Neuronal stem cell (in vitro differentiated cells): Measurements from ENCODE around the gene MELTF.

Experiments
- DNase-seq: peaks from one replicate; pipeline ENCODE4 v3.0.0-alpha.2; 2013; ENCODE audit warnings: low spot score
- H2AFZ ChIP-seq: one replicate; pipeline ENCODE4 v1.6.1; 2013; ENCODE audit warnings: mild to moderate bottlenecking, low read length, inconsistent platforms
- H2AK5ac ChIP-seq: 2 replicates; pipeline ENCODE4 v1.6.1; 2013; ENCODE audit warnings: low read depth, mild to moderate bottlenecking, inconsistent platforms, low read length, moderate library complexity, mixed read lengths
- H2BK120ac ChIP-seq: 2 replicates; pipeline ENCODE4 v1.6.1; 2013; ENCODE audit warnings: low read depth, mild to moderate bottlenecking, inconsistent platforms, low read length, moderate library complexity, mixed read lengths
- H2BK12ac ChIP-seq: one replicate; pipeline ENCODE4 v1.6.1; 2013; ENCODE audit warnings: low read length, inconsistent platforms
- H2BK15ac ChIP-seq: 2 replicates; pipeline ENCODE4 v1.6.1; 2013; ENCODE audit warnings: mild to moderate bottlenecking, low read length, inconsistent platforms, mixed read lengths
- H2BK5ac ChIP-seq: one replicate; pipeline ENCODE4 v1.6.1; 2013; ENCODE audit warnings: inconsistent platforms, mild to moderate bottlenecking, low read length, moderate library complexity
- H3K14ac ChIP-seq: one replicate; pipeline ENCODE4 v1.6.1; 2013; ENCODE audit warnings: low read length, inconsistent platforms
- H3K18ac ChIP-seq: 2 replicates; pipeline ENCODE4 v1.6.1; 2013; ENCODE audit warnings: low read length, inconsistent platforms
- H3K23ac ChIP-seq: 2 replicates; pipeline ENCODE4 v1.6.1; 2013; ENCODE audit warnings: low read depth, mild to moderate bottlenecking, mixed read lengths, low read length, inconsistent platforms; ENCODE audit not compliant: poor library complexity
- H3K27ac ChIP-seq: replicated peaks from 3 replicates; pipeline ENCODE4 v1.5.1; 2013; ENCODE audit warnings: low read length, inconsistent platforms
- H3K27me3 ChIP-seq, 3 experiments: 2 replicates each; pipeline ENCODE4 v1.6.1; 2013; ENCODE audit warnings: low read length in 3 of 3, mild to moderate bottlenecking in 2 of 3, inconsistent platforms in 1 of 3, low read depth in 1 of 3, mixed read lengths in 1 of 3, moderate library complexity in 1 of 3; ENCODE audit not compliant: control insufficient read depth in 3 of 3, insufficient read depth in 3 of 3
- H3K36me3 ChIP-seq, 2 donors: replicated peaks in 1 of 2; 2 replicates each; pipeline ENCODE4 v1.6.1; 2013; ENCODE audit warnings: low read length in 2 of 2; ENCODE audit not compliant: control insufficient read depth in 2 of 2, insufficient read depth in 2 of 2
- H3K4ac ChIP-seq: 2 replicates; pipeline ENCODE4 v1.6.1; 2013; ENCODE audit warnings: inconsistent platforms, mild to moderate bottlenecking, low read length, moderate library complexity
- H3K4me1 ChIP-seq, 2 donors: 1 replicate in 1 of 2; 2 replicates in 1 of 2; pipeline ENCODE4 v1.6.1; 2013; ENCODE audit warnings: low read length in 2 of 2, low read depth in 1 of 2; ENCODE audit not compliant: control insufficient read depth in 2 of 2, insufficient read depth in 1 of 2
- H3K4me2 ChIP-seq: one replicate; pipeline ENCODE4 v1.6.1; 2013; ENCODE audit warnings: mild to moderate bottlenecking, low read length, inconsistent platforms; ENCODE audit not compliant: insufficient read depth, poor library complexity, severe bottlenecking
- H3K4me3 ChIP-seq, 2 donors: 2 replicates each; pipeline ENCODE4 v1.5.1; 2013; ENCODE audit warnings: low read length in 2 of 2, mild to moderate bottlenecking in 2 of 2, inconsistent platforms in 1 of 2, moderate library complexity in 1 of 2
- H3K79me1 ChIP-seq: one replicate; pipeline ENCODE4 v1.6.1; 2013; ENCODE audit warnings: low read depth, mild to moderate bottlenecking, inconsistent platforms, low read length, moderate library complexity
- H3K9ac ChIP-seq: one replicate; pipeline ENCODE4 v1.6.1; 2013; ENCODE audit warnings: mild to moderate bottlenecking, low read depth, low read length, inconsistent platforms; ENCODE audit not compliant: poor library complexity
- H3K9me3 ChIP-seq, 2 donors: replicated peaks in 1 of 2; 2 replicates each; pipeline versions ENCODE3 to v1.6.1; 2013; ENCODE audit warnings: low read length in 2 of 2, mild to moderate bottlenecking in 2 of 2, inconsistent platforms in 1 of 2, low read depth in 1 of 2, mixed read lengths in 1 of 2, moderate library complexity in 1 of 2; ENCODE audit not compliant: control insufficient read depth in 2 of 2, insufficient read depth in 1 of 2
- H4K8ac ChIP-seq: one replicate; pipeline ENCODE4 v1.6.1; 2013; ENCODE audit warnings: low read depth, mild to moderate bottlenecking, inconsistent platforms, low read length, moderate library complexity
- H4K91ac ChIP-seq: one replicate; pipeline ENCODE4 v1.6.1; 2013; ENCODE audit warnings: low read length, low read depth, mild to moderate bottlenecking, inconsistent platforms; ENCODE audit not compliant: poor library complexity
- WGBS, 2 donors: extraction: QIAGEN DNeasy Blood & Tissue Kit; methylation state at CpG; one replicate each; pipeline ENCODE4 v1.1.7; 2013; ENCODE audit warnings: missing lambda C conversion rate in 2 of 2, mixed read lengths in 1 of 2; ENCODE audit not compliant: insufficient read length in 2 of 2, insufficient replicate concordance in 1 of 2; ENCODE audit errors: extremely low coverage in 2 of 2; 5-methylcytosine and 5-hydroxymethylcytosine counted together

The MELTF gene

DNA sequence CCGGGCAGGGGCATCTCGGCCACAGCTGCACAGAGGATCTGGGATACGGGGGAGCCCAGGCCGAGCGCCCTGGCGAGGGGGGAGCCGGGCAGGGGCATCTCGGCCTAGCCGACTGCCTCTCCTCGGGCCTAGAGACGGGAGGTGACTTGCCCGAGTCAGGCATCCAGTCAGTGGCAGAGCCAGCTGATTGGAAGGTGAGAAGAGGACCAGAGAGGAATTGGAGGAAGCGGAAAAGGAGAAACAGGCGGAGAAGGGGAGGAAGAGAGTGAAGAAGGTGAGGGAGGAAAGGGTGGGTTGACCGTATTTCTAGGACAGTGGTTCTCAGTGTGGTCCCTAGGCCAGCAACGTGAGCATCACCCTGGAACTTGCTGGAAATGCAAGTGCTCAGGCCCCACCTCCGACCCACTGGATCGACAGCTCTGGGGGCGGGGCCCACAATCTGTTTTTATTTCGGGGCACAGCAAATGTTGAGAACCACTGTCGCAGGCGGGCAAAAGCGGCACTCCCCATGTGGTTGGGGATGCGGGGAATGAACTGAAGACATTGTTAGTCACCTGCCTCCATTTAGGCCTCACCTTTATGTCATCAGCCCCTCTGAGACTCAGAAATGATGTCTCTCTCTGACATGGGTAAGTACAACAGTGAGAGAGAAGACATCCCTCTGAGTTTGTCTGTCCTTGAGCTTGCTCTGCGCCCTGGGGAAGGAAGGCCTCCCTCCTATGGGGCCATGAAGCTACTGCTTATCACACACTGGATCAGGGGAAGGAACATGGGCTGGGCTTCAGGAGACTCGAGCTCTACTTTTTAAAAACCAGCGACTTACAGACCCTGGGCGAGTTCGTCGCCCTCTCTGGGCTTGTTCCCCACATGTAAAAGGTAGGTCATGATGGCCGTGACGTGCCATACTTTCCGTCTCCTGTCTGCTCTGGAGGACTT lies 1.0 kb upstream of the MELTF start:
- no peak overlapping the region for H3K27ac ChIP-seq
- H3K23ac ChIP-seq: no peak overlapping the region
- H3K36me3 ChIP-seq: no peaks in the 10 kb centered on the region
- H4K91ac ChIP-seq: no peak overlapping the region
- H3K4ac ChIP-seq: no peak overlapping the region
- no peak overlapping the region for H3K4me3 ChIP-seq
- H2BK120ac ChIP-seq: no peak overlapping the region
- no peak overlapping the region for H3K9ac ChIP-seq
- peaks cover 5 to 40% (median 13%) of the 10 kb centered on the region in 3 experiments for H3K27me3 ChIP-seq
- H3K14ac ChIP-seq: peak overlapping the region; percentile 64
- no peak overlapping the region for H2AFZ ChIP-seq
- H2AK5ac ChIP-seq: no peak overlapping the region
- no peak for DNase-seq
- no peaks in the 10 kb centered on the region for H3K9me3 ChIP-seq
- peak overlapping the region; percentile 27 for H3K18ac ChIP-seq
- no CpG with 5 or more reads among the region's 33 CpGs for WGBS, 2 donors
- H3K4me2 ChIP-seq: no peak overlapping the region
- H2BK12ac ChIP-seq: no peak overlapping the region
- peak overlapping the region; percentile 39 for H2BK5ac ChIP-seq
- peaks cover 0 to 3% of the 10 kb centered on the region in 2 donors for H3K4me1 ChIP-seq
- H3K79me1 ChIP-seq: no peaks in the 10 kb centered on the region
- no peak overlapping the region for H4K8ac ChIP-seq
- H2BK15ac ChIP-seq: no peak overlapping the region

DNA sequence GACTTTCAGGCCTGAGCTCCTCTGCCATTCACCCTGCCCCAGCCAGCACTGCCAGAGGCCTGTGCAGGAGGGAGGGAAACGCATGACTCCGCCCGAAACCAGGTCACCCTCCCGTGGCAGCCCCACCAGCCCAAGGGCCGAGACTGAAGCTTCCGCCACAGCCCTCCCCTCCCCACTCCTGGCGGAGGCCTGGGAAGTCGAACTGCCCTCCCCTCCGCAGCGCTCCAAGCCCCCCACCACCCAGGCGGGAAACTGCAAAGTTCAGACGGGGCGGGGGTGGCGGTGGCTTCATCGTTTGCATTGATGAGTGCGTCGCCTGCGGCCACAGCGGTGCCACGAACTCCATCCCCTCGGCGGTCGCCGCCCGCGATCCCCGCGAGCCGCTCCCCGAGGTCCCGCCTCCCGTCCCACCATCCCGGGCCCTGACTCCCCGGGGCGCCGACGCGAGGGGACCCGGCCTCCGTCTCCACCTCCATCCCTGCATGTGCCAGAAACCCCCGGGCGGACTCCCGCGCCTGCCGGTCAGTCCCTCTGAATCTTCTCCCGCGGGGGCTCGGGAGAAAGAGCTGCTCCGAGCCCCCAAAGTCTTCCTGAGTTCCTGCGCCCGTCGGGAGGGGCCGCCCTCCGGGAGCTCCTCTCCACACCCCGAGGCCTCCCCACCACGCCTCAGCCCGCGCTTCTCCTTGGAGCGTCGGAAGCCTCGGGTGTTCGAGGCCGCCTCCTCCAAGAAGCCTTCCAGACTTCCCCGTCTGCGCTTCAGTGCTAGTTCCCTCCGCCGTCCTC lies 698 bp downstream of the MELTF start:
- H3K79me1 ChIP-seq: no peaks in the 10 kb centered on the region
- H2AK5ac ChIP-seq: peak overlapping the region; percentile 99
- WGBS, 2 donors: no CpG with 5 or more reads among the region's 67 CpGs
- H3K36me3 ChIP-seq: no peaks in the 10 kb centered on the region
- peak overlapping the region; percentile 91 for H3K18ac ChIP-seq
- H2BK15ac ChIP-seq: peak overlapping the region; percentile 98
- H3K14ac ChIP-seq: peak overlapping the region; percentile 71
- no peak overlapping the region for H3K27ac ChIP-seq
- H3K4me1 ChIP-seq: peaks cover under 1 to 3% of the 10 kb centered on the region in 2 donors
- peak overlapping the region; percentile 55 for H3K23ac ChIP-seq
- peak overlapping the region; percentile 95 for H2AFZ ChIP-seq
- peak overlapping the region; percentile 98 for H3K4me2 ChIP-seq
- peak overlapping the region; percentile 85 for H4K91ac ChIP-seq
- peak overlapping the region; percentile 60 for H3K9ac ChIP-seq
- peak overlapping the region; percentile 50 to 84 for H3K4me3 ChIP-seq
- peaks cover 5 to 58% (median 14%) of the 10 kb centered on the region in 3 experiments for H3K27me3 ChIP-seq
- no peak for DNase-seq
- H2BK12ac ChIP-seq: no peak overlapping the region
- no peak overlapping the region for H2BK120ac ChIP-seq
- no peaks in the 10 kb centered on the region for H3K9me3 ChIP-seq
- H2BK5ac ChIP-seq: peak overlapping the region; percentile 66
- H3K4ac ChIP-seq: no peak overlapping the region
- peak overlapping the region; percentile 65 for H4K8ac ChIP-seq

DNA sequence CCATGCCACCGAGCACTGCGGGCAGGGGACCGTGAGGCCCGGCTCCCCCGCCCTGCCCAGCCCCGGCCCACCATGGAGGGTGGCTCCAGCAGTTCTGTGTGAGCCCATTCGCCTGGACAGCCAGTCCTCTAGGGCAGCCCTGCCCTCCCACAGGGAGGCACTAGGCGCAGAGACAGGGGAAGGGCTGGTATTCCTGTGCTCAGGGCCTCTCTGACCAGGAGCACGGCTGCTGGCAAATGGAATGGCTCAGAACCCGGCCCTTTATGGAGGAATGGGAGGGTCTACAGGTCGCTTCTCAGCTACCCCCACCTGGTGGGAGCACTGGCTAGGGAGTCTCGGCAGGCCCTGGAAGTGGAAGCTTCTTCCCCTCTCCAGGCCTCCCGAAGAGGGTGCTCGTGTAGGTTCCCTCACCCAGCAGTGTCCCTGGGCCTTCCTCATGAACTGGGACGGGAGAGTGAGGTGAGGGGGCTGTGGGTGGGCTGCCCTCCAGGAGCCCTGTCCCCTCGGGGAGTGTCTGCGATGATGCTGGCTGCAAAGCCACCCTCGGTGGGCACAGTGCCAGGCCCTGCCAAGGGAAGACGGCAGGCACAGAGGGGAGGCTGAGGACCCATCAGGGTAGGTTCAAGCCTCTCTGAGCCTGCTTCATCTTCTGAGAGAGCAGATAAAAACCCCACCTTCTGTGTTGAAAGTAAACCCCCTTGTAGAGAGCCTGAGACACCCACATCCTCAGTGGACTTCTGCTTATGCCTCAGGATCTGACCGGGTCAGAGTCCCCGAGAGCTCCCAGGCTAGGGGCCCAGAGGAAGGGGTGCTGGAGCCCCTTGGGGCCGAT lies 1.5 kb downstream of the MELTF start:
- DNase-seq: no peak
- no peaks in the 10 kb centered on the region for H3K9me3 ChIP-seq
- H3K9ac ChIP-seq: peak overlapping the region; percentile 44
- WGBS, 2 donors: no CpG with 5 or more reads among the region's 22 CpGs
- H2BK120ac ChIP-seq: peak overlapping the region; percentile 4
- peak overlapping the region; percentile 91 for H3K18ac ChIP-seq
- H3K4me1 ChIP-seq: peaks cover 3 to 8% of the 10 kb centered on the region in 2 donors
- H3K79me1 ChIP-seq: no peaks in the 10 kb centered on the region
- no peak overlapping the region for H3K4me2 ChIP-seq
- no peak overlapping the region for H3K4ac ChIP-seq
- no peaks in the 10 kb centered on the region for H3K36me3 ChIP-seq
- H2BK12ac ChIP-seq: no peak overlapping the region
- H2AFZ ChIP-seq: peak overlapping the region; percentile 95
- H3K14ac ChIP-seq: peak overlapping the region; percentile 56
- peaks cover 5 to 64% (median 14%) of the 10 kb centered on the region in 3 experiments for H3K27me3 ChIP-seq
- H4K8ac ChIP-seq: no peak overlapping the region
- peak overlapping the region; percentile 66 for H2BK5ac ChIP-seq
- H3K4me3 ChIP-seq: no peak overlapping the region
- peak overlapping the region; percentile 92 for H2BK15ac ChIP-seq
- H3K23ac ChIP-seq: peak overlapping the region; percentile 65
- no peak overlapping the region for H3K27ac ChIP-seq
- H2AK5ac ChIP-seq: peak overlapping the region; percentile 99
- peak overlapping the region; percentile 85 for H4K91ac ChIP-seq
